HG03432 (cell line): Measurements from ENCODE around the gene PNMT.

Experiments
- ATAC-seq: cut with Tn5 transposase; IDR thresholded peaks from one replicate; pipeline ENCODE4 v1.9.1; 2021; ENCODE audit warnings: mild to moderate bottlenecking, moderate library complexity; ENCODE audit not compliant: unreplicated experiment

The PNMT gene

GRCh38 chr17:39667945-39668924 lies at the start of gene PNMT:
PNMT (plus strand) TSS chr17:39668453; CDS start chr17:39668476, 23 bp downstream.
- no peak for ATAC-seq

GRCh38 chr17:39618956-39619785 lies 49.1 kb upstream of the PNMT start:
- ATAC-seq, result no peak

GRCh38 chr17:39619786-39620101 lies 48.5 kb upstream of the PNMT start:
- ATAC-seq, result no peak

GRCh38 chr17:39621523-39622379 lies 46.5 kb upstream of the PNMT start:
- ATAC-seq, result peak; percentile 69

GRCh38 chr17:39622380-39623006 lies 45.8 kb upstream of the PNMT start:
- peak; percentile 22 for ATAC-seq

- no peak for ATAC-seq
Observed at GRCh38 chr17:39623356-39623950, 44.8 kb upstream of the PNMT start.

- ATAC-seq, result no peak
Observed at GRCh38 chr17:39624313-39624712, 43.9 kb upstream of the PNMT start.

- ATAC-seq, result no peak
Observed at GRCh38 chr17:39625198-39625785, 43.0 kb upstream of the PNMT start.

- ATAC-seq, result no peak
Observed at GRCh38 chr17:39626171-39627046, 41.8 kb upstream of the PNMT start, which contains the start of gene PPP1R1B. PPP1R1B (plus strand) TSS chr17:39626952; CDS start chr17:39627393, 441 bp downstream.

- no peak for ATAC-seq
Observed at GRCh38 chr17:39627047-39627711, 41.1 kb upstream of the PNMT start.

GRCh38 chr17:39627712-39628516 lies 40.3 kb upstream of the PNMT start:
- no peak for ATAC-seq

GRCh38 chr17:39628655-39629493 lies 39.4 kb upstream of the PNMT start:
- ATAC-seq, result no peak

GRCh38 chr17:39629494-39629880 lies 38.8 kb upstream of the PNMT start:
- no peak for ATAC-seq

- no peak for ATAC-seq
Observed at GRCh38 chr17:39629898-39630297, 38.4 kb upstream of the PNMT start.

- ATAC-seq, result no peak
Observed at GRCh38 chr17:39631403-39631802, 36.9 kb upstream of the PNMT start.
